NCI-H187 treated with DMSO at 0.1 percent for 48 hours (cell line): ENCODE results near the gene KLHL10.
A peak's percentile ranks its signal among the peaks of the same experiment; 100 is the strongest.

Source experiments
- DNase-seq: peaks from one replicate; lab custom pipeline; 2025; lab: John Stamatoyannopoulos, UW

Gene KLHL10

GRCh38 chr17:41837761-41838538 is at the start of gene KLHL10:
KLHL10 (plus strand) TSS chr17:41837825; CDS start chr17:41837933, 108 bp downstream.
- no peak for DNase-seq

GRCh38 chr17:41792845-41793783 is 44.5 kb upstream of the KLHL10 start:
- DNase-seq: no peak

GRCh38 chr17:41793784-41794539 is 43.7 kb upstream of the KLHL10 start:
- no peak for DNase-seq

GRCh38 chr17:41794540-41794975 is 43.1 kb upstream of the KLHL10 start:
- DNase-seq: no peak

GRCh38 chr17:41796121-41796895 is 41.3 kb upstream of the KLHL10 start:
- no peak for DNase-seq

- DNase-seq: no peak
These were observed 40.2 kb upstream of the KLHL10 start for GRCh38 chr17:41797377-41797776.

GRCh38 chr17:41799366-41799765 is 38.3 kb upstream of the KLHL10 start:
- DNase-seq: no peak

- no peak for DNase-seq
These were observed 36.8 kb upstream of the KLHL10 start for GRCh38 chr17:41800601-41801373.

GRCh38 chr17:41801374-41802271 is 36.0 kb upstream of the KLHL10 start:
- DNase-seq: peak; percentile 44

GRCh38 chr17:41803049-41804020 is 34.3 kb upstream of the KLHL10 start:
- no peak for DNase-seq

- no peak for DNase-seq
These were observed 30.8 kb upstream of the KLHL10 start for GRCh38 chr17:41806685-41807445.

- no peak for DNase-seq
These were observed 26.7 kb upstream of the KLHL10 start for GRCh38 chr17:41810659-41811548.

- no peak for DNase-seq
These were observed 25.9 kb upstream of the KLHL10 start, which contains the start of gene P3H4 for GRCh38 chr17:41811549-41812380. P3H4 (minus strand) TSS chr17:41811949; CDS start chr17:41811915, 34 bp downstream.

- DNase-seq: no peak
These were observed 25.1 kb upstream of the KLHL10 start, which contains the start of gene FKBP10 for GRCh38 chr17:41812381-41813151. FKBP10 (plus strand) TSS chr17:41813004; CDS start chr17:41813035, 31 bp downstream.
